Astrocyte of the cerebellum (primary cell): ENCODE measurements around the gene OTX2.

ENCODE experiments used
- DNase-seq: peaks from one replicate; pipeline ENCODE4 v3.0.0-alpha.2; 2011; ENCODE audit warnings: low read depth
- H3K4me3 ChIP-seq: 2 replicates; pipeline ENCODE4 v1.5.1; 2011; ENCODE audit warnings: mild to moderate bottlenecking, low read depth, low read length, moderate library complexity
- in situ Hi-C: cut with HindIII; loops from 2 replicates; pipeline ENCODE4 v1.10.0; 2017; ENCODE audit warnings: low sequenced_read_pairs
- TF ChIP-seq, protein P1 (sequence below): IDR thresholded peaks from 2 replicates; pipeline ENCODE4 v1.5.1; 2012; ENCODE audit warnings: low read length, low read depth, moderate library complexity, mild to moderate bottlenecking; ENCODE audit errors: missing control alignments

The OTX2 gene

DNA sequence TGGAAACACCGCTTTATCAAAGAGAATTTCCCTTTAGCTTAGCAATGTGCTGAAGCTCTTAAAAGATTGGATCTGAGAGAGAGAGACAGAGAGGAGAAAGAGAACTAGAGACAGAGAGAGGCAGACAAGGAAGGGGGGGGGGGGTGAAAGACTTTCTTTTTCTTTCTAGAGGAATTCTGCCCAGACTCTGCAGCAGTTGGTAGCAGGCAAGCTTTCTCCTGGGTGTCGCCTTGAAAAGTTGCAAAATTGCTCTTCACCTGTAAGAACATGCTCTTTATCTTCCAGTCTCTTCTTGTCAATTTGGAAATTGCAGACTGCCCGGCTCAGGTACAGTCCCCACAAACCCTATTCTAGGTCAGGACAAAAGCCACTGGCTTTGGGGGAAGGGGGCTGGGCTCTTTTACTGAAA lies 2.9 kb upstream of the OTX2 start:
- H3K4me3 ChIP-seq = no peak overlapping the region
- no peak for DNase-seq
- TF ChIP-seq, protein P1, sequence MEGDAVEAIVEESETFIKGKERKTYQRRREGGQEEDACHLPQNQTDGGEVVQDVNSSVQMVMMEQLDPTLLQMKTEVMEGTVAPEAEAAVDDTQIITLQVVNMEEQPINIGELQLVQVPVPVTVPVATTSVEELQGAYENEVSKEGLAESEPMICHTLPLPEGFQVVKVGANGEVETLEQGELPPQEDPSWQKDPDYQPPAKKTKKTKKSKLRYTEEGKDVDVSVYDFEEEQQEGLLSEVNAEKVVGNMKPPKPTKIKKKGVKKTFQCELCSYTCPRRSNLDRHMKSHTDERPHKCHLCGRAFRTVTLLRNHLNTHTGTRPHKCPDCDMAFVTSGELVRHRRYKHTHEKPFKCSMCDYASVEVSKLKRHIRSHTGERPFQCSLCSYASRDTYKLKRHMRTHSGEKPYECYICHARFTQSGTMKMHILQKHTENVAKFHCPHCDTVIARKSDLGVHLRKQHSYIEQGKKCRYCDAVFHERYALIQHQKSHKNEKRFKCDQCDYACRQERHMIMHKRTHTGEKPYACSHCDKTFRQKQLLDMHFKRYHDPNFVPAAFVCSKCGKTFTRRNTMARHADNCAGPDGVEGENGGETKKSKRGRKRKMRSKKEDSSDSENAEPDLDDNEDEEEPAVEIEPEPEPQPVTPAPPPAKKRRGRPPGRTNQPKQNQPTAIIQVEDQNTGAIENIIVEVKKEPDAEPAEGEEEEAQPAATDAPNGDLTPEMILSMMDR = no peak
- in situ Hi-C loops = no loop called here

DNA sequence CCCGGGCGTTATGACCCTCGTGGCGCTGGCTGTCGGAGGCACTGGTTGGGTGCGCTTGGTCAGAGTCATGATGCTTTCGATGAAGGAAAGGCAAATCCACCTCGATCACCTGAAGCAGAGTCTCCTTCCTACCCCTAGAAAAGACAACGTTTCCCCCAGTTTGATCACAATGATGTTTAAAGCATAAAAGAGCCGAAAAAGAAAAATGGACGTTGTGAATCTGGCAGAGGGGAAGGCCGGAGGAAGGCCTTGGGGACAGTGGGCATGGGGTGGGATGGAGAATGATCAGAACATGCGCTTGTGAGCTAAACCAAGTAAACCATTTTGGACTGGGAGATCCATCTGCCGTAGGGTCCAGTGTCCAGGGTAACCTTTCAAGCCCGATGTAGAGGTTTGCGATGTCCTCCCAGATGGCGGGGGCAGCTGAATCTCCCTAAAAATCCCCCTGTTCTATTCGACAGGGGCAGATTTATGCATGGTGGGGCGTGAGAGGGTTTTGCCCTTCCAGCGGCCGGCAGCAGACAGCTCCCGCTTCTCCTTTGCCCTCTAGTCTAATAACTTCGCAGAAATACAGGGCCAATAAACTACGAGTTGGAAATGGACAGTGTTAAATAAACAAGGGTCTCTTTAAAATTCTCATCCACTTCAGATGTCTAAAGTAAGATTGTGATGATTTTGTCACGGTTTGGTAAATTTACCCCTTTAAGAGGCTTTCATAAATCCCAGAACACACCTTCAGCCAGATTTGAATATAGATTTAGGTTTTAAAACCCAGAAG lies 2.3 kb upstream of the OTX2 start:
- DNase-seq = no peak
- in situ Hi-C loops = no loop called here
- H3K4me3 ChIP-seq = no peak overlapping the region
- TF ChIP-seq, protein P1 = no peak

DNA sequence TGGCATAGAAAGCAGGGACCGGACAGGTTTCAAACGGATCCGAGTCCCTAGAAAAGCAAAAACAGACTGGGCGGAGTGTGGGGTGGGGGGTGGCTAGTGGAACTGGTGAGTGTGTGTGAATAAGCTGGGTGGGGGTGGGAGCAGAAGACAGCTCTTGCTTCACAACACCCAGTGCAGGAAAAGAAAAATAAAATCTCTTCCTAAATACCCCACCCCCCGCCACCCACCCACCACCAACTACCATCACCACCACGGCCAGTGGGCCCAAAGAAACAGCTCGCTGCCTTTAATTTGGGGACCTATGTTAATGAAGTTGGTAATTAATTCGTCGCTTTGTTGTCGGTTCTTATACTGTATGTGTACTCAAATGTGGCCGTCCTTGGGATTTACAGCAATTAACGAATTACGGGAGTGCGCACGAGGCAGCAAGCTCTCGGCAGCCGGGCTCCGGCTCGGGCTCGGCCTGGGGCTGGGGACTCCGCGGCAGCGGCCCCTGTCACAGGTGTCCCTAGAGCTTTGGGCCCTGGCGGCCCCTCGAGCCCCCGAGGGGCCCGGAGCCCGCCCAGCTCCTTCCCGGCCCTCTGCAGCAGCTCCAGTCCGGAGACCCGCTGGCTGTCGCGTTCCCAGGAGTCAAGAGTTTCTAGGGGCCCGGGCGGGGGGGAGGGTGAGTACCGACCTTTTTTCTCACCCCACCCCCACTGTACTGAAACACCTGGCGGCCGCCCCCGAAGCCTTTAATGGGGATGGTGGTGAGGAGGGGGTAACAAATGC lies 1.5 kb upstream of the OTX2 start:
- in situ Hi-C loops = no loop called here
- TF ChIP-seq, protein P1 = no peak

DNA sequence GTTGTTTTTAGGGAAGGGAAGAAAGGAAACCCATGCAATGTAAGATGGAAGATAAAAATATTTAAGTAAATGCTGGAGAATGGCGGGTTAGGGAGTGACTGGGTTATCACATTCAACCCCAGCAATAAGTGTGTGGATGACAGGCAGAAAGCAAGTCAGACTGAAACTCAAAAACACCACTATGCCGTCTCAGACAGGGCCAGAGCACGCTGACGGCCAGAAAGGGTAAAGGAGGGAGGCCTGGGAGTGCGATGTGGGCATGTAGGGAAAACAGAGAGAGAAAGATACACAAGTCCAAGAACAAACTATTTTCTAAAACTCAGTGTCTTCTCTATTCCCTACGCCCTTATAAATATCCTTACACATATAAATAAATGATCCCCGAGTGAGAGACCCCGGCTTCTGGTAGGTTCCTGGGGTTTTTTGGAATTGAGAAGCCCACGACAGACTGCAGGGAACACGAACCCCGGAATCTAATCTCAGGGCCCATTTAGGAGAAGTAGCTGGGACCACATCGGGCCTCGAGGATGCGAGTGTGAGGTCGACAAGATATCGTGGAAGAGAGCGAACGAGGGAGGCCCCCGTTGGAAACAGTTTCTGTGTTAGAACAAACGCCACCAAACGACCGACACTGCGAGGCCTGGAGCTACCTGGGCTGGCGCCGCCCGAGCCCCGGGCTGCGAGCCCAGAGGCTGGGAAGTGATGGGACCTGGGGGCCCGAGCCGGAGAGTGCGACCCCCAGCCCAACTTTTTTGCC lies 735 bp upstream of the OTX2 start:
- in situ Hi-C loops = no loop called here

More for the DNA sequence above, 1.5 kb upstream of the OTX2 start:
- no peak for DNase-seq
- H3K4me3 ChIP-seq = no peak overlapping the region

DNA sequence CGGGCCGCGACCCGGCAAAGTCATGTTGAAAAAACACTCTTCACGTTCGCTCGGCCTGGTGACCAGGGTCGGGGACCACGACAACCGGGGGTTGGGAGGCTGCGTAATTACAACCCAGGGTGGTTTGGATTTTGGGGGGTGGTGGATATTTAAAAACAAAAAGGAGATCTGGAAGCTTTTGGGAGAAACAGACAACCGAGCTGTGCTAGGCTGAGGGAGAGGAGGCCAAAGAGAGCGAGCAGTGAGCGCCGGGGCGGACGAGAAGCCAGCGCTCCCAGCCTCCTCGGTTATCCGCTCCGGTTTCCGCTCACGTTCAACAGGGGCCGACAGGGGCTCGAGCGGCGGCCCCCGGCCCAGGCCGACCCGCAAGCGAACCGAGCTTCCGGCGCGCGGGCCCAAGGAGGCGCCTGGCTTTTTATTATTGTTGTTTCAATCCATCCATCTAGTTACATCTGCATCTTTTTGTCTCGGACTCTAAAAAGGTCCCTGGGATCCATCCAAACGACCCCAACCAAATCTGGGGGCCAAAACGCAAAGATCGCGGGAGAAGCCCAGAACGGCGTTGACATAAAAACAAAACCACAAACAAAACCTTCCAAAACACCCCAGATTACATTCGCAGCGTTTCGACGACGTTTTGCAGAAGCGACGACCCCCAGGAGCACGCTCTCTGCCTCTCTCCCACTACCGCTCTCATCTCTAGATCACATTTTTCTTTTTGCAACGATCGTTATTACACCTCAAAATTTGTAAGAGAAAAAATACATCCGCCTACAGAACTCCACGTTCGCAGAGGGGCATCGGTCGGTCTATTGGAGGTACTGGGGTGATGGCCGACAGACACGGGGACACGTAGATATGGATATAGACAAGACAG lies 771 bp downstream of the OTX2 start:
- no peak for DNase-seq
- TF ChIP-seq, protein P1 = no peak
- H3K4me3 ChIP-seq = no peak overlapping the region
- in situ Hi-C loops = no loop called here

More for the DNA sequence above, 735 bp upstream of the OTX2 start:
- H3K4me3 ChIP-seq = no peak overlapping the region
- TF ChIP-seq, protein P1 = no peak
- no peak for DNase-seq
